IMR-90 (cell line): ENCODE measurements around the gene TSKU.

Experiments
- BHLHE40 ChIP-seq: fragments of 150-350 bp; IDR thresholded peaks from 2 replicates; pipeline ENCODE4 v1.6.1; 2016; ENCODE audit warnings: mild to moderate bottlenecking, low read depth, low read length
- CEBPB ChIP-seq: IDR thresholded peaks from 2 replicates; pipeline ENCODE4 v1.6.1; 2012; ENCODE audit warnings: low read depth, low read length, improper control_type of control experiment
- CHD1 ChIP-seq: IDR thresholded peaks from 2 replicates; pipeline ENCODE4 v1.6.1; 2012; ENCODE audit warnings: low read depth, low read length, improper control_type of control experiment
- MAFK ChIP-seq: IDR thresholded peaks from 2 replicates; pipeline ENCODE4 v1.6.1; 2012; ENCODE audit warnings: low read depth, low read length, improper control_type of control experiment
- MAZ ChIP-seq: IDR thresholded peaks from 2 replicates; pipeline ENCODE4 v1.6.1; 2012; ENCODE audit warnings: low read depth, mild to moderate bottlenecking, low read length, improper control_type of control experiment, moderate library complexity, borderline replicate concordance
- MXI1 ChIP-seq: IDR thresholded peaks from 2 replicates; pipeline ENCODE4 v1.6.1; 2012; ENCODE audit warnings: low read depth, mild to moderate bottlenecking, low read length, moderate library complexity, borderline replicate concordance
- POLR2A ChIP-seq: IDR thresholded peaks from 2 replicates; pipeline ENCODE4 v1.6.1; 2012; ENCODE audit warnings: mild to moderate bottlenecking, low read depth, low read length
- RAD21 ChIP-seq: IDR thresholded peaks from 2 replicates; pipeline ENCODE4 v1.6.1; 2012; ENCODE audit warnings: low read length, improper control_type of control experiment
- RFX5 ChIP-seq: IDR thresholded peaks from 2 replicates; pipeline ENCODE4 v1.8.0; 2012; ENCODE audit warnings: low read depth, mild to moderate bottlenecking, low read length, moderate library complexity
- SMC3 ChIP-seq: fragments of 150-350 bp; IDR thresholded peaks from 2 replicates; pipeline ENCODE4 v1.6.1; 2016; ENCODE audit warnings: low read depth, mild to moderate bottlenecking, antibody characterized with exemption, low read length, moderate library complexity
- USF2 ChIP-seq: fragments of 150-350 bp; IDR thresholded peaks from 2 replicates; pipeline ENCODE4 v1.6.1; 2017; ENCODE audit warnings: mild to moderate bottlenecking, antibody characterized with exemption, low read length, low read depth
- TF ChIP-seq, protein P1 (sequence below): conservative IDR thresholded peaks from 2 replicates; pipeline ENCODE4 v1.5.1; 2012; ENCODE audit warnings: mild to moderate bottlenecking, low read depth, low read length, improper control_type of control experiment
- TF ChIP-seq, protein P2 (sequence below): fragments of 150-350 bp; IDR thresholded peaks from 2 replicates; pipeline ENCODE4 v1.6.1; 2016; ENCODE audit warnings: low read depth, mild to moderate bottlenecking, low read length, moderate library complexity, borderline replicate concordance

- TF ChIP-seq, protein P1, sequence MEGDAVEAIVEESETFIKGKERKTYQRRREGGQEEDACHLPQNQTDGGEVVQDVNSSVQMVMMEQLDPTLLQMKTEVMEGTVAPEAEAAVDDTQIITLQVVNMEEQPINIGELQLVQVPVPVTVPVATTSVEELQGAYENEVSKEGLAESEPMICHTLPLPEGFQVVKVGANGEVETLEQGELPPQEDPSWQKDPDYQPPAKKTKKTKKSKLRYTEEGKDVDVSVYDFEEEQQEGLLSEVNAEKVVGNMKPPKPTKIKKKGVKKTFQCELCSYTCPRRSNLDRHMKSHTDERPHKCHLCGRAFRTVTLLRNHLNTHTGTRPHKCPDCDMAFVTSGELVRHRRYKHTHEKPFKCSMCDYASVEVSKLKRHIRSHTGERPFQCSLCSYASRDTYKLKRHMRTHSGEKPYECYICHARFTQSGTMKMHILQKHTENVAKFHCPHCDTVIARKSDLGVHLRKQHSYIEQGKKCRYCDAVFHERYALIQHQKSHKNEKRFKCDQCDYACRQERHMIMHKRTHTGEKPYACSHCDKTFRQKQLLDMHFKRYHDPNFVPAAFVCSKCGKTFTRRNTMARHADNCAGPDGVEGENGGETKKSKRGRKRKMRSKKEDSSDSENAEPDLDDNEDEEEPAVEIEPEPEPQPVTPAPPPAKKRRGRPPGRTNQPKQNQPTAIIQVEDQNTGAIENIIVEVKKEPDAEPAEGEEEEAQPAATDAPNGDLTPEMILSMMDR, result no peak
- TF ChIP-seq, protein P2, sequence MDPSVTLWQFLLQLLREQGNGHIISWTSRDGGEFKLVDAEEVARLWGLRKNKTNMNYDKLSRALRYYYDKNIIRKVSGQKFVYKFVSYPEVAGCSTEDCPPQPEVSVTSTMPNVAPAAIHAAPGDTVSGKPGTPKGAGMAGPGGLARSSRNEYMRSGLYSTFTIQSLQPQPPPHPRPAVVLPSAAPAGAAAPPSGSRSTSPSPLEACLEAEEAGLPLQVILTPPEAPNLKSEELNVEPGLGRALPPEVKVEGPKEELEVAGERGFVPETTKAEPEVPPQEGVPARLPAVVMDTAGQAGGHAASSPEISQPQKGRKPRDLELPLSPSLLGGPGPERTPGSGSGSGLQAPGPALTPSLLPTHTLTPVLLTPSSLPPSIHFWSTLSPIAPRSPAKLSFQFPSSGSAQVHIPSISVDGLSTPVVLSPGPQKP, result no peak
- no peak for TF ChIP-seq USF2
- TF ChIP-seq POLR2A, result no peak
- TF ChIP-seq MAFK, result no peak
- TF ChIP-seq RFX5, result no peak
- no peak for TF ChIP-seq RAD21
- no peak for TF ChIP-seq MXI1
- no peak for TF ChIP-seq CHD1
- no peak for TF ChIP-seq SMC3
- no peak for TF ChIP-seq MAZ
- no peak for TF ChIP-seq BHLHE40
- no peak for TF ChIP-seq CEBPB
Measured at GRCh38 chr11:76771446-76772099, 11.6 kb upstream of the TSKU start.
